Measurements from ENCODE around the gene RUBCNL. TPM values are rescaled to one million over a fixed set of nuclear protein-coding genes. Genes with fewer than 3 reads are reported as not detected.

The RUBCNL gene
- total RNA-seq, 4 donors from 2014 or later, result 0.86 to 3.6 (median 1.4) TPM

GRCh38 chr13:46355901-46356590 is 31.0 kb downstream of the RUBCNL start:
- intact Hi-C loops (cut with DNase I), result no loop called here
- no peak for DNase-seq (ENCODE audit: extremely low spot score)
- 92% methylated on average over 11 of the region's 11 CpGs for WGBS

GRCh38 chr13:46355088-46355468 is 32.0 kb downstream of the RUBCNL start:
- Histone ChIP-seq H3K4me1 (peaks cover 0 to 7% (median 0%) of the 10 kb centered on the region in 4 donors), H3K4me3 (no peak overlapping the region), H3K36me3 (no peaks in the 10 kb centered on the region), H3K27ac (replicated peaks in 1 of 4) (no peak overlapping the region), H3K27me3 (no peaks in the 10 kb centered on the region), H3K9me3 (no peaks in the 10 kb centered on the region)
- TF ChIP-seq CTCF (IDR thresholded peaks at IDR 0.05) (no peak), POLR2A (IDR thresholded peaks at IDR 0.05; ENCODE audit: low read depth) (no peak), EP300 (IDR thresholded peaks at IDR 0.05) (no peak), POLR2AphosphoS5 (IDR thresholded peaks at IDR 0.05) (no peak)
- no peak for DNase-seq (ENCODE audit: extremely low spot score)
- intact Hi-C loops (cut with DNase I), result no loop called here
- WGBS, result 80% methylated on average over 5 of the region's 5 CpGs

More at GRCh38 chr13:46355901-46356590, 31.0 kb downstream of the RUBCNL start:
- Histone ChIP-seq H3K9me3 (no peaks in the 10 kb centered on the region), H3K27ac (replicated peaks in 1 of 4) (no peak overlapping the region), H3K27me3 (no peaks in the 10 kb centered on the region), H3K36me3 (no peaks in the 10 kb centered on the region), H3K4me1 (peaks cover 0 to 7% (median 2%) of the 10 kb centered on the region in 4 donors), H3K4me3 (no peak overlapping the region)
- TF ChIP-seq CTCF (IDR thresholded peaks at IDR 0.05), result no peak
- no peak for TF ChIP-seq POLR2A (IDR thresholded peaks at IDR 0.05; ENCODE audit: low read depth)

- Histone ChIP-seq H3K9me3 (no peaks in the 10 kb centered on the region), H3K36me3 (no peaks in the 10 kb centered on the region), H3K4me1 (peaks cover 0 to 1% (median 0%) of the 10 kb centered on the region in 4 donors), H3K27ac (replicated peaks in 1 of 4) (no peak overlapping the region), H3K4me3 (no peak overlapping the region), H3K27me3 (no peaks in the 10 kb centered on the region)
- no peak for DNase-seq (ENCODE audit: extremely low spot score)
- 69% methylated on average over 9 of the region's 9 CpGs for WGBS
- no peak for TF ChIP-seq POLR2AphosphoS5 (IDR thresholded peaks at IDR 0.05)
- no peak for TF ChIP-seq EP300 (IDR thresholded peaks at IDR 0.05)
- TF ChIP-seq POLR2A (IDR thresholded peaks at IDR 0.05; ENCODE audit: low read depth), result no peak
- TF ChIP-seq CTCF (IDR thresholded peaks at IDR 0.05), result no peak
- intact Hi-C loops (cut with DNase I), result no loop called here
These were observed 32.6 kb downstream of the RUBCNL start for GRCh38 chr13:46354156-46355087.

- Histone ChIP-seq H3K4me3 (no peak overlapping the region), H3K27ac (replicated peaks in 1 of 4) (no peak overlapping the region), H3K4me1 (no peaks in the 10 kb centered on the region), H3K9me3 (no peaks in the 10 kb centered on the region), H3K36me3 (no peaks in the 10 kb centered on the region), H3K27me3 (no peaks in the 10 kb centered on the region)
- DNase-seq (ENCODE audit: extremely low spot score), result no peak
- WGBS, result 88% methylated on average over 8 of the region's 8 CpGs
- TF ChIP-seq EP300 (IDR thresholded peaks at IDR 0.05) (no peak), POLR2AphosphoS5 (IDR thresholded peaks at IDR 0.05) (no peak), CTCF (IDR thresholded peaks at IDR 0.05) (no peak)
- intact Hi-C loops (cut with DNase I), result no loop called here
These were observed 34.2 kb downstream of the RUBCNL start for GRCh38 chr13:46352805-46353204.
